Pons (tissue), 1 donor: ENCODE results near the gene ITPRID1.

Source experiments
- DNase-seq: peaks from one replicate; pipeline ENCODE4 v3.0.0-alpha.2; 2016; ENCODE audit warnings: low spot score

The ITPRID1 gene

DNA sequence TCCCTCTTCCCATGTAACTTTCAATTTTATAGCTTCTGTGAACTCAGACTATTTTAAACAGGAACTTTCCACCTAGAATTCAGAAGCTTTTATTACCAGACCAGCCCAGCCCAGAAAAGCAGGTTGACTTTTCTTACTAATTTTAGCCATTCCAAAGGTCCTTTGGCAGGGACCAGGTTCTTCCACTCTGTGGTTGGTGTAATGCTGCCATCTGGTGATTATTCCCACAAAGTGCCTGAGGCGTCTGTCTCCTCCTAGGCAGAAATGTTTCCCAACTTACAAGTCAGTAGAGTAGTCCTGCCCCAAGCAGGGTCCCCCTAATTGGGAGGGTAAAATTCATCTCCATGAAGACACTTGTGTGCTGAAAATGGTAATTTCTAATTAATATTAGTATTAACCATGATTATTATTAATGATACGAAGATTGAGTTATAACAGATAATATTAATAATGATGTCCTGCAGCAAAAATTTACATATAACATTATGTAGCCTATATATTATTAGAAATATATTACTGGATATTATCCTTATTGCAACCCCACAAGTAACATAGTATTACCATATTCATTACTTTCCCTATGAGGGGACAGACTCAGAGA, 120.1 kb downstream of the ITPRID1 start:
- peak; percentile 76 for DNase-seq

DNA sequence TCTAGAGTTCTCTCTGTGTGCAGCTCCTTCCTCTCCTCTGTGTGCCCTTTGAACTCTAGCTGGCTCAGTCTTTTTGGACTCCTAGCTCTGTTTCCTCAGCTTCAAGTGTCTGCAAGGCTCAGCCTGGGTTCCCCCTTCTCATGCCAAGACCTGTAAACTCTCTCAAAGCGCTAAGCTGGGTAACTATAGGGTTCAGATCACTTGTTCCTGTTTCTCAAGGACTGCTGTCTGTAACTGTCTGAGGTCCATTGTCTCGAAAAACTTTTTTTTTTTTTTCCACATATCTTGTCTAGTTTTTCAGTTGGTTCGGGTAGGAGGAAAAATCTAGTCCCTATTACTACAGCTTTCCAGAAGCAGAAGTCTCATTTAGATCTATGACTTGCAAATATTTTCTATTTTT, 126.5 kb downstream of the ITPRID1 start:
- no peak for DNase-seq

DNA sequence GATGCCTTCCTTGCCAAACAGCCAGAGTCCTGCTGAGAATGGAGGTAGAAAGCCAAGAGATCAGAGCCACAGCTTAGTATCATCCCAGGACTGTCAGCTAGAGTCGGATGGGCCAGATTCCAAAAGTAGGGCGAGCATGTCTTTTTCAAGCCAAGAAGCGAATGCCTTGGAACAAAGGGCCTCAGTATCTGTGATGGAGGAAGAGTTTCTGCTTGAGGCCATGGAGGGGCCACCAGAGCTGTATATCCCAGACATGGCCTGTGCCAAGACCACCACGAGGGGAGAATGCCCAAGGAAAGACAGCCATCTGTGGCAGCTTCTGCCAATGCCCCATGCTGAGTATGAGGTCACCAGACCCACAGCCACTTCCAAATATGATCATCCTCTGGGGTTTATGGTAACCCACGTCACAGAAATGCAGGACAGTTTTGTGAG, 128.8 kb downstream of the ITPRID1 start:
- peak; percentile 53 for DNase-seq

GRCh38 chr7:31646942-31647341, 133.1 kb downstream of the ITPRID1 start:
- no peak for DNase-seq

- DNase-seq, result no peak
Observed at GRCh38 chr7:31647511-31647910, 133.6 kb downstream of the ITPRID1 start.

- DNase-seq, result peak; percentile 29
Observed at GRCh38 chr7:31648288-31648687, 134.4 kb downstream of the ITPRID1 start.

- no peak for DNase-seq
Observed at GRCh38 chr7:31648880-31649279, 135.0 kb downstream of the ITPRID1 start.

- no peak for DNase-seq
Observed at GRCh38 chr7:31651234-31652062, 137.6 kb downstream of the ITPRID1 start.

- DNase-seq, result no peak
Observed at GRCh38 chr7:31652063-31652326, 138.1 kb downstream of the ITPRID1 start.

- no peak for DNase-seq
Observed at GRCh38 chr7:31663072-31663471, 149.2 kb downstream of the ITPRID1 start.

- DNase-seq, result no peak
Observed at GRCh38 chr7:31664890-31665289, 151.0 kb downstream of the ITPRID1 start.

DNA sequence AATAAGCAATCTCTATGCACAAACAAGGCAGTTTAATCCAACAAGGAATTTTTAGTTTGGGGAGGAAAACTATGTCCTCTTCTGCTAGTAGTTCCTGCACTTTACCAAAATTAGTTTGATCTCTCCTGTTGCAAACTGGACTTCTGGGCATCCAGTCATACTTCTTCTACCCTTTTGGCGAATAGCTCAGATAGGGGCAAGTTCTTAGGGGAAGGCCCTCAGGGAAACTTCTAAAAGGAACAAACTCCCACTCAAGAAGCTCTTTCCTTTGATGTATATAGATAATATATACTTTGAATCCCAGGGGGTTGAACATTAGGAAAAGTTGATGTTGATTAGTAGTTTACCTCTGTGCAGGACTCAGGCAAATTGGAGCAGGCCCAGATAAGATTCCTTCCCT, 151.7 kb downstream of the ITPRID1 start:
- no peak for DNase-seq

DNA sequence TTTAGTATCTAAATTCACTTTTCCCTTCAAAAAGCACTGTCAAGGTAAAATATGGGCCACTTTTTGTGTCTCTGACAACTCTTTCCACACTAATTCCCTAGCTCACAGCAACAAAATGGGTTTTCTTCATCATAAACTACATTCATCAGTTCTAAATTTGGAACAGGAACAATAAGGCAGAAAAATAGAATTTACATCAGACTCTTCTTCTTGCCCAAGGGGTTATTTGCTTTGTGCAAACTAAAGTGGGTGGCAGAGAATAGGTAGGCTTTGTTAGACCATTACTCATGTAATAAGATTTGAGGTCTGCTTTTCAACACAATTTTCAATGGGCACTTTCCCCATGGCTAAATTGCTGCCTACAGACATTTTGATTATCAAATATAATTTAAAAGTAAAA, 155.6 kb downstream of the ITPRID1 start:
- no peak for DNase-seq

DNA sequence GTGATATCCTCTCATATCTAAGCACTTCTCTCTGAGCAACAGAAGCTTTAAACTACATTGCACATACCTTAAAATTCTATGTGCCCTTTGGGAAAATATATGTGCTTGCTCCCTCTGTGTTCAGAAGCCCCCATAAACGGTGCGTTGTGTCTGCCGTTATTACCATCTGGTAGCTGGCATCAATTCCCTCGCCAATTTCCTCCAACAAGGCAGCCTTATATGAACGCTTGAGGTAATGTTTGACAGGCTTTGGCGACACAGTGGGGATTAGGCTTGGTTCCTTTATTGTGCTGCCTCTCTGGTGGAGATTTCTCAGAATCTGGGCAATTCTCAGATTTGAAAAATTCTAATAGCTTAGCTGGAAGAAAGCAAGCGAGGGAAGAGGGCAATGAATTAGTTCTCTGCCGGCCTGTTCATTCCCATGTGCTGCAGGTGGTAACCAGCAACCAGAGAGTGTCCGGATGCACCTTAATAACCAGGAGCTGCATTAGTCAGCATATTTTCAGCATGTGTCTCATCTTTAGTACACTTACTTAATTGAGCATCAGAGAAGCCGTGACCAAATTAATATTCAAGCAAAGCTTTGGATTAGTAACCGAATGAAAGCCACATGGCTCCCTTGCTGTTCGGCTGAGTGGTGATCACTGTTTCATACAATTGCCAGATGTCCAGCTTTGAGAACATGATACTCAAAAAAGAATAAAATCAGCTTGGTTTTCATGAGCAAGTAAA, 165.8 kb downstream of the ITPRID1 start:
- no peak for DNase-seq

- no peak for DNase-seq
Observed at GRCh38 chr7:31683445-31684225, 169.7 kb downstream of the ITPRID1 start.

- no peak for DNase-seq
Observed at GRCh38 chr7:31687024-31687748, 173.3 kb downstream of the ITPRID1 start, which contains the start of gene PPP1R17. Gene PPP1R17 (plus strand): TSS chr7:31687215. CDS start chr7:31692442, 5,227 bp downstream.

DNA sequence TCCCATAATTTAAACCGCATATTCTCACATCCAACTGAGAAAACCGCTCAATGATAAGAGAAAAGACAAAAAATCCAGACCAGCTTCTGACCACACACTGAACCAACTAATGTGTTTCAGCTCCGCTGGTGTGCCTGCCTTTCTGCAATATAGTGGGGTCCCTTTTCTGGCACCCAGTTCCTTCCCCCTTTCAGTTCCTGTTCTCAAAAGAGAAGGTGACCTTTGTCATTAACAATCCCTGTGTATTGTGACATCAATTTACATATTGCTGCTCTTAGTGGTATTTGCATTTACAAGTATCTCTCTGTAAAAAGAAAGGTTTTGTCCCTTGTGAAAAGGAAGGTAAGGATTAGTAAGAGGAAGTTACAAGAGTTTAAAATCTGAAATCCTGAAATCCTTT, 174.5 kb downstream of the ITPRID1 start:
- DNase-seq, result no peak

DNA sequence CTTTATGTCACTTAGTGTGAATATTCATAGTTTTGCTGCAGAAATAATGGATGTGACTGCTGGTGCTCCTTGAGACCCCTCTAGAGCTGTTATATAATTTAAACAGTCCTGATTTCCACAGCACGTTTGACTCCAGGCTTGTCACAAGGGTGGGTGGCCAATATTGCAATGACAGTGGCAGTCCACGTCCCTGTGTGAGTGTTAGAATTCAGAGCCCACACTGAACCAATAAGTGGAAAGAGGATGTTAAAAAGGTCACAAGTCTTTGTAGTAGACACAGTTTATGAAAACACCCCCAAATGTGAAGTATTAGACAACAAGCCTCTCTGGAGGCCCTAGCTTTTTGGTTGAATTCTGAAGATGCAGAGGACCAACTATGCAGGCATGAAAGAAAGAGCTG, 175.1 kb downstream of the ITPRID1 start:
- no peak for DNase-seq

DNA sequence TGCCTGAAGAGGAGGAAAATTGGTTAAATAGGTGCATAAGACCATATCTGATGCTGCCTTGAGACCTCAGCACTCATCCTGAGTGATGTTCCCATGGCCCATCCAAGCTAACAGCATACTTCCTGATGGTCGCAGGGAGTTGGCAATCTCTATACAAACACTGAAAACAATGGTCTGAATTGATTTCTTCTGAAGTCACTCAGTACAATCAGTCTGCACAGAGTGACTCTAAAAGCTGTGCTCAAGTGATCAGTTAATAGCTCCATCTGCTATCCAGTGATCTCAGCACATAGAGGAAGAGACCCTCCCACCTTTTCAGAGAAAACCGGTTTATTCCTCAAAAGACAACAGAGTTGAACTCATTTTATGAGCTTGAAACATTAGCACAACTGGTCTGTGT, 177.0 kb downstream of the ITPRID1 start:
- DNase-seq, result peak; percentile 38

GRCh38 chr7:31692451-31692850, 178.6 kb downstream of the ITPRID1 start:
- DNase-seq, result no peak

DNA sequence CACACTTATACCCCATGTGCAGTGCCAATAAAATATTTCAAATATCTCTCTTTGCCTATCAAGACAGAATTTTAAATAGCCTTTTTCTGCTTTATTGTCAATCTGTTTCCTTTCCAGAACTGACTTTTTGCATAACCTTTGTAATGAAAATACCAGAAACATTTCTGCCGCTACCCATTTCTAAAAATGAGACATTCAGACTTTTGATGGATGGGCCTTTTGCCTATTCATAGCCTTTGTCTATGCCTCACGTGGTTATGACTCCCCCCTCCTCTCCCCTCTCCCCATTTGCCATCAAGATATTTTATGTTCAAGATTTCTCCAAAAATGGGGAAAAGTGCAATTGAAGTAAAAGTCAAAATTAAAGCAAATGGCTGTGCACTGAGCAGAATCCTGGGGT, 179.0 kb downstream of the ITPRID1 start:
- DNase-seq, result no peak
